ENCODE results near the gene CADM4.

DNA sequence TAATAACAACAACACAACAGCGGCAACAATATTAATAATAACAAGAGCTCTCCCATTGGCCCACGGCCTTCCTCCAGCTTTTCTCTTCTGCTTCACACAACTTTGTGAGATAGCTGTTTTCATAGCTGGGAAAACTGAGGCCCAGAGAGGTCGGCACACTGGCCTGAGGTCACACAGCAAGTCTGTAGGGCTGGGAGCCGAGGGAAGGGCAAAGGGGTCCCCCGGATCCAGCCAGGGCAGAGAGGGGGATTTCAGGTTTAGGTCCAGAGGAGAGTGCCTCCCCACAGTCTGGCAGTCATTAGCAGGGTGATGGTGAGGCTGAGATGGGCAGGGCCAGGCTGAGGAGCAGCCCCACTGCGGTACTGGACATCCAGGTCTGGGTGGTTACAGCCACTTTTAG is 9.0 kb upstream of the CADM4 start:
- TF ChIP-seq, protein P1, sequence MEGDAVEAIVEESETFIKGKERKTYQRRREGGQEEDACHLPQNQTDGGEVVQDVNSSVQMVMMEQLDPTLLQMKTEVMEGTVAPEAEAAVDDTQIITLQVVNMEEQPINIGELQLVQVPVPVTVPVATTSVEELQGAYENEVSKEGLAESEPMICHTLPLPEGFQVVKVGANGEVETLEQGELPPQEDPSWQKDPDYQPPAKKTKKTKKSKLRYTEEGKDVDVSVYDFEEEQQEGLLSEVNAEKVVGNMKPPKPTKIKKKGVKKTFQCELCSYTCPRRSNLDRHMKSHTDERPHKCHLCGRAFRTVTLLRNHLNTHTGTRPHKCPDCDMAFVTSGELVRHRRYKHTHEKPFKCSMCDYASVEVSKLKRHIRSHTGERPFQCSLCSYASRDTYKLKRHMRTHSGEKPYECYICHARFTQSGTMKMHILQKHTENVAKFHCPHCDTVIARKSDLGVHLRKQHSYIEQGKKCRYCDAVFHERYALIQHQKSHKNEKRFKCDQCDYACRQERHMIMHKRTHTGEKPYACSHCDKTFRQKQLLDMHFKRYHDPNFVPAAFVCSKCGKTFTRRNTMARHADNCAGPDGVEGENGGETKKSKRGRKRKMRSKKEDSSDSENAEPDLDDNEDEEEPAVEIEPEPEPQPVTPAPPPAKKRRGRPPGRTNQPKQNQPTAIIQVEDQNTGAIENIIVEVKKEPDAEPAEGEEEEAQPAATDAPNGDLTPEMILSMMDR (conservative IDR thresholded peaks at IDR 0.05 in 1 of 2, IDR thresholded peaks at IDR 0.05 in 1 of 2; ENCODE audit: low read depth in 1 of 2, low read length in 2 of 2), result no peak
- no peak for TF ChIP-seq EZH2 (IDR thresholded peaks at IDR 0.05; ENCODE audit: low read length, missing control alignments)

Data from fibroblast of lung (primary cell).